Measurements from ENCODE around the gene CCDC30.

DNA sequence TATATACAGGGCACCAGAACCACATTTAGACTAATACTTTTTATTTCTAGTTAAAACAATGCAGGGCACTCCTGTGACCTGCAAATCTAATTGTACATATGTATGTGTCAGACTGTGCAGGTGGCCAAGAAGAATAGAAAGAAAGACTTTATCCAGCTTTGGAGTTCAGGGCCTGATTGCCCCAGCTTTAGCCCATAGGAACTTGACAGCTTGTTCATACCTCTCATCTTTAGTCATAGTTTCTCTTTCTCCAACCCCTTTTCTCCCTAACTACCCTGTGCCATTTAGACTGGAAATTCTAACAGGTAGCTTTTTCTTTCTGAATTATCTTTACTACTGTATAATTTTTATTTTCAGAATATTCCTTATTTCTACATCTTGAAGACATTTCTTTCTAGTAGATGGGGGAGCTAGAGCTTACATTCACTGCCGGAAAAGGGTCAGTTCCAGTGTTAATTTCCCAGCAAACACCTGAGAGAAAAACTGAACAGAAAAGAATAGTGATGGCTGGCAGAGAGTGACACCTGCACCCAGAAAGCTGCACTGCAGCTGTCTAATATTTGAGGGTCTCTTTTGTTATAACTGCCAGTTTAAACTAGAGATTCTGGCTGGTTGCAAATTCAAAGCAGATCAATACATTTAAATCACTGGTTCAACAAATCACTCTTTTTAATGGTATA, 227.5 kb downstream of the CCDC30 start:
- TF ChIP-seq, protein P1, sequence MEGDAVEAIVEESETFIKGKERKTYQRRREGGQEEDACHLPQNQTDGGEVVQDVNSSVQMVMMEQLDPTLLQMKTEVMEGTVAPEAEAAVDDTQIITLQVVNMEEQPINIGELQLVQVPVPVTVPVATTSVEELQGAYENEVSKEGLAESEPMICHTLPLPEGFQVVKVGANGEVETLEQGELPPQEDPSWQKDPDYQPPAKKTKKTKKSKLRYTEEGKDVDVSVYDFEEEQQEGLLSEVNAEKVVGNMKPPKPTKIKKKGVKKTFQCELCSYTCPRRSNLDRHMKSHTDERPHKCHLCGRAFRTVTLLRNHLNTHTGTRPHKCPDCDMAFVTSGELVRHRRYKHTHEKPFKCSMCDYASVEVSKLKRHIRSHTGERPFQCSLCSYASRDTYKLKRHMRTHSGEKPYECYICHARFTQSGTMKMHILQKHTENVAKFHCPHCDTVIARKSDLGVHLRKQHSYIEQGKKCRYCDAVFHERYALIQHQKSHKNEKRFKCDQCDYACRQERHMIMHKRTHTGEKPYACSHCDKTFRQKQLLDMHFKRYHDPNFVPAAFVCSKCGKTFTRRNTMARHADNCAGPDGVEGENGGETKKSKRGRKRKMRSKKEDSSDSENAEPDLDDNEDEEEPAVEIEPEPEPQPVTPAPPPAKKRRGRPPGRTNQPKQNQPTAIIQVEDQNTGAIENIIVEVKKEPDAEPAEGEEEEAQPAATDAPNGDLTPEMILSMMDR (IDR thresholded peaks at IDR 0.05 in 2 of 3, conservative IDR thresholded peaks at IDR 0.05 in 1 of 3; ENCODE audit: control insufficient read depth in 2 of 3, extremely low read depth in 1 of 3, insufficient read depth in 1 of 3, low read depth in 3 of 3, low read length in 3 of 3), result peak; percentile 22 to 36 (median 26); a peak in 4 of 6 replicates
- no peak for TF ChIP-seq SIN3A (IDR thresholded peaks at IDR 0.05; ENCODE audit: low read depth, low read length)
- TF ChIP-seq SUZ12 (IDR thresholded peaks at IDR 0.05; ENCODE audit: unreplicated experiment), result no peak
- TF ChIP-seq SIX5 (IDR thresholded peaks at IDR 0.05; ENCODE audit: low read depth, low read length, severe bottlenecking), result no peak

All from GM12878 (cell line).